Measurements from ENCODE around the gene CTU2.

DNA sequence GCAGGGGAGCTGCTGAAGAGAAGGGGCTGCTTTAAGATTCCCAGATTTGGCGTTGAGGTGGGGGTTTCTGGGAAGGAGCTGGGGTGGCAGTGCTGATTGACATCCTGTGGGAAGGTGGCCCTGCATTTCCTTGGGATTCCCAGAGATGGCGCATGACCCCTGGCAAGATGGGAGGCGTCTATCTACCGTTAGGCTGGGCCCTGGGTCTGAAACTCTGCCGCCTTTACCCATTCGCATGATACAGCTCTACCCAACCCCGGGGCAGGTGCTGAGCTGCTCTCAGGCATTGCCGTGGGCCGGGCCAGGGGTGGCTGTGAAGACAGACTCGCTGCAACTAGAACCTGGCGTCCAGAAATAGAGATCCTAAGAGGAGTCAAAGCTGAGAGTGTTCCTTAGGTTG is 33.5 kb upstream of the CTU2 start:
- TF ChIP-seq CTCF (IDR thresholded peaks at IDR 0.05) (no peak; the same call in none of the 2 replicates), POLR2AphosphoS5 (IDR thresholded peaks at IDR 0.05; ENCODE audit: low read depth, low read length) (no peak), SIN3A (IDR thresholded peaks at IDR 0.05; ENCODE audit: borderline replicate concordance, insufficient read depth, low read depth, low read length) (no peak), TCF7L2 (IDR thresholded peaks at IDR 0.05; ENCODE audit: low read depth, low read length) (no peak)
- TF ChIP-seq, protein P1, sequence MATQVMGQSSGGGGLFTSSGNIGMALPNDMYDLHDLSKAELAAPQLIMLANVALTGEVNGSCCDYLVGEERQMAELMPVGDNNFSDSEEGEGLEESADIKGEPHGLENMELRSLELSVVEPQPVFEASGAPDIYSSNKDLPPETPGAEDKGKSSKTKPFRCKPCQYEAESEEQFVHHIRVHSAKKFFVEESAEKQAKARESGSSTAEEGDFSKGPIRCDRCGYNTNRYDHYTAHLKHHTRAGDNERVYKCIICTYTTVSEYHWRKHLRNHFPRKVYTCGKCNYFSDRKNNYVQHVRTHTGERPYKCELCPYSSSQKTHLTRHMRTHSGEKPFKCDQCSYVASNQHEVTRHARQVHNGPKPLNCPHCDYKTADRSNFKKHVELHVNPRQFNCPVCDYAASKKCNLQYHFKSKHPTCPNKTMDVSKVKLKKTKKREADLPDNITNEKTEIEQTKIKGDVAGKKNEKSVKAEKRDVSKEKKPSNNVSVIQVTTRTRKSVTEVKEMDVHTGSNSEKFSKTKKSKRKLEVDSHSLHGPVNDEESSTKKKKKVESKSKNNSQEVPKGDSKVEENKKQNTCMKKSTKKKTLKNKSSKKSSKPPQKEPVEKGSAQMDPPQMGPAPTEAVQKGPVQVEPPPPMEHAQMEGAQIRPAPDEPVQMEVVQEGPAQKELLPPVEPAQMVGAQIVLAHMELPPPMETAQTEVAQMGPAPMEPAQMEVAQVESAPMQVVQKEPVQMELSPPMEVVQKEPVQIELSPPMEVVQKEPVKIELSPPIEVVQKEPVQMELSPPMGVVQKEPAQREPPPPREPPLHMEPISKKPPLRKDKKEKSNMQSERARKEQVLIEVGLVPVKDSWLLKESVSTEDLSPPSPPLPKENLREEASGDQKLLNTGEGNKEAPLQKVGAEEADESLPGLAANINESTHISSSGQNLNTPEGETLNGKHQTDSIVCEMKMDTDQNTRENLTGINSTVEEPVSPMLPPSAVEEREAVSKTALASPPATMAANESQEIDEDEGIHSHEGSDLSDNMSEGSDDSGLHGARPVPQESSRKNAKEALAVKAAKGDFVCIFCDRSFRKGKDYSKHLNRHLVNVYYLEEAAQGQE (IDR thresholded peaks at IDR 0.05; ENCODE audit: insufficient read depth in 1 of 2, low read depth in 2 of 2, low read length in 1 of 2) = no peak
